GM18868 (cell line): Measurements from ENCODE around the gene SLFN12.
"Not testable (repeated sequence)": the region's sequence is repeated elsewhere in the genome, so short reads cannot be mapped to it uniquely, and the experiment has no call there.

Experiments used
- ATAC-seq: cut with Tn5 transposase; IDR thresholded peaks from one replicate; pipeline ENCODE4 v1.9.1; 2021; ENCODE audit warnings: mild to moderate bottlenecking, moderate library complexity; ENCODE audit not compliant: unreplicated experiment

The SLFN12 gene

GRCh38 chr17:35432176-35433074 lies at the start of gene SLFN12:
Gene SLFN12 (minus strand): TSS chr17:35432500. CDS start chr17:35423028, 9,472 bp downstream.
- ATAC-seq = peak; percentile 89

GRCh38 chr17:35479271-35479670 lies 47.0 kb upstream of the SLFN12 start:
- ATAC-seq = no peak

DNA sequence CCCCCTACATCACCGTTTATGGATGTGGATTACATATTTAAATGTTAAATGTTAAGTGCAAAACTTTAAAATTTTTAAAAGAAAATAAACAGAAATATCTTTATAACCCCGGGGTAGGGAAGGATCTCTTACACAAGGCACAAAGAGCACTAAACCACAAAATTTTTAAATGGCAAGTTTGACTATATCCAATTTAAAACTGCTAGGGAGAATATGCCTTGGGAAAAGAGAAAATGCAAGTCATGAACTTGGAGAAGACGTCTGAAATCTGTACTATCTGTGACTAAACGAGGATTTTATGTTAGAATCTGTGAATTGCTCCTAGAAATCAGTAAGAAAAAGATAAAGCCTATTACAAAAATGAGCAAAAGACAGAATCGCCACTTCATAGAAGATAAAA lies 44.9 kb upstream of the SLFN12 start:
- no peak for ATAC-seq

DNA sequence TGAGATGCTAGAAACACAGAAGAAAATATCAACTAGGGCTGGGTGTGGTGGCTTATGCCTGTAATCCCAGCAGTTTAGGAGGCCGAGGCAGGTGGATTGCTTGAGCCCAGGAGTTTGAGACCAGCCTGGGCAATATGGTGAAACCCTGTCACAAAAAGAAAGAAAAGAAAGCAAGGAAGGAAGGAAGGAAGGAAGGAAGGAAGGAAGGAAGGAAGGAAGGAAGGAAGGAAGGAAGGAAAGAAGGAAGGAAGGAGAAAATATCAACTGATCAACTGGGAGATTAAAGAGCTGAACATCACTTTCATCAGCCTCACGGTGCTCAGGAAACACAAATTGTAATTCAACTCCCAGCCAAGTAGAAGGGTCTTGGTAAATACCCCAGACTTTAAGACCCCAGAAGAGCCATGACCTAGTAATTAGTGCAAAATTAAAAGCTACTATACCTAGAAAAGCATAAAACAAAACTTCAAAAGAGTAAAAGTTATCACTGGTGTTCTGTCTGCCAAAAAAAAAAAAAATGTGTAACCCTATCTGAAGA lies 44.1 kb upstream of the SLFN12 start:
- ATAC-seq = no peak

DNA sequence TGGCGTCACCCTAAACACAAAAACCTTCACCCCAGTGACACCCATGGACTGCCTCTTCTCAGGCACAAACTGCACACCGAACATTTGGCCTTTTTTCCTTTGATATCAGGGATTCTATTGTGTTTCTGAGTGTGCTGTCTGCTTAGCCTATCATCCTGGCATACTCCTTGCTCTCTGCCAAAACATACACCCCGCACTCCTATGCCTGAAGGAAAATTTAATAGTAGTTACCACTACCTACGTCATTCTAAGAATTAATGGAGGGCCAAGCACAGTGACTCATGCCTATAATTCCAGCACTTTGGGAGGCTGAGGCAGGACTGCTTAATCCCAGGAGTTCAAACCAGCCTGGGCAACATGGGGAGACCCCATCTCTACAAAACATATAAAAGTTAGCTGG lies 36.2 kb upstream of the SLFN12 start:
- no peak for ATAC-seq

DNA sequence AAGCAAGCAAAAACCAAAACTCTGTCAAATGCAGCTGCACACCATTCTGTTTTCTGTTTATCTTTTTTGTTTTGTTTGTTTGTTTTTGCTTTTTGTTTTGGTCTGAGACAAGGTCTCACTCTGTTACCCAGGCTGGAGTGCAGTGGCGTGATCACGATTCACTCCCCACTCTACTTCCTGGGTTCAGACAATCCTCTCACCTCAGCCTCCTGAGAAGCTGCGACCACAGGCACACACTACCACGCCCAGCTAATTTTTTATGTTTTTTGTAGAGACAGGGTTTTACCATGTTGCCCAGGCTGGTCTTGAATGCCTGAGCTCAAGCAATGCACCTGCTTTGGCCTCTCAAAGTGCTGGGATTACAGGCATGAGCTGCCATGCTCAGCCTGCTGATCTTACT lies 35.5 kb upstream of the SLFN12 start:
- ATAC-seq = no peak

- peak; percentile 59 for ATAC-seq
Measured at GRCh38 chr17:35460354-35460851, 28.1 kb upstream of the SLFN12 start.

DNA sequence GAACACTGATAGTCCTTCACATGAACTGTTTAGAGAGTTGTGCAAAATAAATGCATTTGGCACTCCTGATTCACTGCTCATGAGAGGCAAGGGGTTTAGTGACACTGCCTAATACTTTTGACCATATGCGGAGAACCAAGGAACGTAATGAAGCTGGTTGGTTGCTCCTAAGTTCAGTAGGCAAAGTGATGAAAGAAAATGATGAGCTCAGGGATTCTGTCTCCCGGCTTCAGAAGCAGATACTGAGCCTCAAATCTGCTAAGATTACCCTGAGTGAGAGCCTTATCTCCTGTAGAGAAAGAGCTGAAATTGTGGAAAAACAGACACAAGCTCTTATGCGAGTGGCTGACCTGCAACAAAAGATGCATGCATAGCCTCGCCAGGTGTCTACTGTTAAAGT lies 21.7 kb upstream of the SLFN12 start:
- not testable (repeated sequence) for ATAC-seq

- ATAC-seq = no peak
Measured at GRCh38 chr17:35453171-35453570, 20.9 kb upstream of the SLFN12 start.

DNA sequence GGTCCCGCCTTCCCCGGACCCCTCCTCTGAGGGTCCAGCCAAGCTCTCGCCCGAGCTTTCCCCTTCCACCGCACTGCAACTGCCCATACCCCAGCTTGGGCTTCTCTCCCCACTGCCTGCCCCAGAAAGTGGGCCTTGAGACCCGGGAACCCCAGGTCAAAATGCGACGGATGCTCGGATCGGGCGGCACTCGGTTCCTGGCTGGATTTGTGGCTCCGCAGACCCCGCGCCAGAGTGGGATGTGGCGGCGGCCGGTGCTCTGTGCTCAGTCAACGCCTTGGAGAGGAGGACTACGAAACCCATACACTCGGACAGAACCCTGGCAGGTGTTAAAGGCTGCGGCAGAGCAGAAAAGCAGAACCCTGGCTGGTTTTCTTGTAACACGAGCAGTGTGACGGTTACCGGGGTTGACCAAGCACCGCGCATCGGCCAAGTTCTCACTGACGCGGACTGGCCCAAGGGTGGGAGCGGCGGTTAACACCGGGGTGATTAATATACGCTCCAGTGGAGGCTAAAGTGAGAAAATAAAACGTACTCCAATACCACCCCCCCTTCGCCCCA lies 17.2 kb upstream of the SLFN12 start:
- ATAC-seq = no peak

DNA sequence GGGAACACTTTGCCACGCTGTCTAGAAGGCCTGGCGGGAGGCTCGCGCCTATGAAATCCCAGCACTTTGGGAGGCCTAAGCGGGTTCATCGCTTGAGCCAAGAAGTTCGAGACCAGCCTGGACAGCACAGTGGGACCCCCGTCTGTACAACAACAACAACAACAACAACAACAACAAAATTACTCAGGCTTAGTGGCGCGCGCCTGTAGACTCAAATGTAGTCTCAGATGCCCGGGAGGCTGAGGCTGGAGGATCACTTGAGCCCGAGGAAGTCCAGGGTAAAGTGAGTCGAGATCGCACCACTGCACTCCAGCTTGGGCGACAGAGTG lies 16.6 kb upstream of the SLFN12 start:
- no peak for ATAC-seq

GRCh38 chr17:35448214-35448898 lies 16.1 kb upstream of the SLFN12 start, which contains the start of gene SLFN13:
Gene SLFN13 (minus strand): TSS chr17:35448766. CDS start chr17:35445680, 3,086 bp downstream.
- peak; percentile 78 for ATAC-seq

- ATAC-seq = no peak
Measured at GRCh38 chr17:35447499-35447898, 15.2 kb upstream of the SLFN12 start.

DNA sequence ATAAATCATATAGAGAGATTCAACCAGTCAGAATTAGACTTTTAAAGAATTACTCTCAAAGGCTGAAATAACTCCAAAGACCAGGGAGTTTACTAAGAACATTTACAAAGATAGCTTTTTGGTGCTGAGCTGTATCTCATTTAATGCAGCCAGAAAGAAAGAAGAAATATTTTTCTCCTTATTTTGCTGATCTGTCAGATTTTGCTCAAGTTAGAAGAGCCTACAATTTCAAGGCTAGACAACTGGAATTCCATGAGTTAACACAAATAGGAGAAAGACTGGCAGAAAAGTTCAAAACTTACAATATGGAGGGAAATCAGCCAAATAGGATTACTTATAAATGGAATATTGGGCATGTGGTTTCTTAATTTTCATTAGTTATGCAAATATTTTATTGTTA lies 6.1 kb upstream of the SLFN12 start:
- ATAC-seq = no peak

DNA sequence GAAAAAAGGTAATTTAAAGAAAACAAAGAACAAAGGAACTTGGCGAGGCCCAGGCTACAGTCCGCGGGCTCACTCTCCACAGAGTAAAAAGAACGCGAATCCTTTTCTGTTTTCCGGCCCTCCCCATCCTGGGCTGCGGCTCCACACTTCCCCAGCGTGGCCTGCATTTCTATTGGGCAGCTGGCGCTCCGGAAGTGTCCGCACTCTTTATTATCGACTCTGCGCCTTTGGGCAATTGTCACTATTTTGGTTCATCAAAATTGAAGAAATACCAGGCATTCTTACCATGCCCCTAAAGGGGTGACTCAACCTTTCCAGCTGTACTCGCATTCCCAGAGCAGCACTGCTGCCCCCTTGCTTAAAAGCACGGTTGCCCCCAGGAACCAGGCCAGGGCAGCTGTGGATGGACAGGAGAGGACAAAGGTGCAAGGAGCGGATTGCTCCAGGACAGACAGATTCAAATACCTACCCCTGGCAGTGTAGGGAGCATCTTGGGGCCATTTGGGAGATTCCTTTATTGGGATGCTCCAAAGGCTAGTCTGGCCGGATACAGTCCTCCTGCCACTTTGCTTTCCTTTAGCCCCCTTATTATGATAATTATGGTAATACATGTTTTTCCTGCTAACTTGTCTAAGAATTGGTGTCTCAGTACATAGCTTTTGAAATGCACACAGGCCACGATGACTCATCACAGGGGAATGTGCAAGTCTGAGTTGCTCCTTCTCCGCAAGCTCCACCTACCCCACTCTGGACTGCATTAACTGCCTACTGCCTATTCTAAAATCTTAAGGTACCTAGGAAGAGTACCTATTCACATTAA lies 985 bp upstream of the SLFN12 start:
- ATAC-seq = peak; percentile 41

- no peak for ATAC-seq
Measured at GRCh38 chr17:35429702-35430101, 2.6 kb downstream of the SLFN12 start.

DNA sequence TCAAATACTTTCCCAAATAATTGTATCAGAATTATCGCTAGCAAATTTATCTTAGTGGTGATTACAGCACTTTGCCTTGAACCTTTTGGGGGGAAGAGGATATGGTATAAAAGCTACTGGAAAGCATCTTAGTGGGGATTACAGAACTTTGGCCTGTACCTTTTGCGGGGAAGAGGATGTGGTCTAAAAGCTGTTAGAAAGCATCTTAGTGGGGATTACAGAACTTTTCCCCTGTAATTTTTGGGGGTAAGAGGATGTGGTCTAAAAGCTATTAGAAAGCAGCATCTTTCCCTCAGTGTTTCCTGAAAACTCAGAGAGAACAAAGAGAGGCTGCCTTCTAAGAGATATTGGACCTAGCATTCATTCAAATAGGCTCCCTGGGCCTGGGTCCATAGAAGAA lies 4.1 kb downstream of the SLFN12 start:
- ATAC-seq = no peak

GRCh38 chr17:35423761-35424160 lies 8.5 kb downstream of the SLFN12 start:
- no peak for ATAC-seq

DNA sequence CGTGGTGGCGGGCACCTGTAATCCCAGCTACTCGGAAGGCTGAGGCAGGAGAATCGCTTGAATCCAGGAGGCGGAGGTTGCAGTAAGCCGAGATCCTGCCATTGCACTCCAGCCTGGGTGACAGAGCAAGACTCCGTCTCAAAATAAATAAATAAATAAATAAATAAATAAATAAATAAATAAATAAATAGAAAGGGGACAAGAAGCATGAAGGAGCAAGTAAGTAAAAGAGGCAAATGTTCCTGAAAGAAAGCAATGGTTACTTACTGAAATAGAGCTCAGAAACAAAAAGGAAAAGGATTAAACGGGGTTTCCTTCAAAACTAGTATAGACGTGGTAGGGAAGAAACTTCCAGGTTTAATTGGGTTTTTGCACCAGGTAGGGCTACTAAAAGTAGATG lies 11.2 kb downstream of the SLFN12 start:
- not testable (repeated sequence) for ATAC-seq

- no peak for ATAC-seq
Measured at GRCh38 chr17:35416659-35417058, 15.6 kb downstream of the SLFN12 start.

DNA sequence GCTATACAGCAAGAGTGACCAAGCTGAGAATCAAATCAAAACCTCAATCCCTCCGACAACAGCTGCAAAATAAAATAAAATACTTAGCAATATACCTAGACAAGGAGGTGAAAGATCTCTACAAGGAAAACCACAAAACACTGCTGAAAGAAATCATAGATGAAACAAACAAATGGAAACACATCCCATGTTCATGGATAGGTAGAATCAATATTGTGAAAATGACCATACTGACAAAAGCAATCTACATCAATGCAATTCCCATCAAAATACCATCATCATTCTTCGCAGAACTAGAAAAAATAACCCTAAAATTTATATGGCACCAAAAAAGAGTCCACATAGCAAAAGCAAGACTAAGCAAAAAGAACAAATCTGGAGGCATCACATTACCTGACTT lies 17.6 kb downstream of the SLFN12 start:
- not testable (repeated sequence) for ATAC-seq
